Loucy (cell line): ENCODE data around the gene CD9.

Experiments
- CTCF ChIP-seq: fragments of 200-600 bp; sonication (generic); conservative IDR thresholded peaks from 2 replicates; pipeline ENCODE4 v1.5.1; 2014; ENCODE audit warnings: mild to moderate bottlenecking, antibody characterized with exemption, low read length
- EZH2phosphoT487 ChIP-seq: fragments of 200-600 bp; IDR thresholded peaks from 2 replicates; pipeline ENCODE4 v1.6.1; 2018; ENCODE audit warnings: antibody characterized with exemption, mild to moderate bottlenecking, moderate library complexity, borderline replicate concordance

DNA sequence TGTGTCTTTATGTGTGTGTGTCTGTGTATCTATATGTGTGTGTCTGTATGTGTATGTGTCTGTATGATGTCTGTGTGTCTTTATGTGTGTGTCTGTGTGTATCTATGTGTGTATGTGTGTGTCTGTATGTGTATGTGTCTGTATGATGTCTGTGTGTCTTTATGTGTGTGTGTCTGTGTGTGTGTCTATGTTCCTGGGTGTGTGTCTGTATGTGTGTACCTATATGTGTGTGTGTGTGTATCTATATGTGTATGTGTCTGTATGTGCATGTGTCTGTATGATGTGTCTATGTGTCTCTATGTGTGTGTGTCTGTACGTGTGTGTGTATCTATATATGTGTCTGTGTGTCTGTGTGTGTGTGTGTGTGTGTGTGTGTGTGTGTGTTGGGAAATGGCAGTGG lies 19.0 kb upstream of the CD9 start:
- TF ChIP-seq CTCF: no peak
- no peak for TF ChIP-seq EZH2phosphoT487
